CD14-positive monocyte (primary cell): ENCODE results near the gene FOXO3. TPM values are rescaled to one million over a fixed set of nuclear protein-coding genes. Genes with fewer than 3 reads are reported as not detected.

Experiments used
- DNase-seq, 3 donors: peaks; one replicate each; pipeline ENCODE4 v3.0.0-alpha.2; 2011 to 2022
- H2AFZ ChIP-seq: 2 replicates; pipeline ENCODE4 v1.6.0; 2012; ENCODE audit warnings: mild to moderate bottlenecking, low read depth, low read length, inconsistent platforms; ENCODE audit not compliant: insufficient read depth, poor library complexity, severe bottlenecking
- H3K27ac ChIP-seq, 2 donors: 1 replicate in 1 of 2; 2 replicates in 1 of 2; pipeline ENCODE4 v1.5.1; 2012 to 2013; ENCODE audit warnings: low read length in 2 of 2, control low read depth in 1 of 2, inconsistent platforms in 1 of 2, low read depth in 1 of 2, mild to moderate bottlenecking in 1 of 2
- H3K27me3 ChIP-seq, 2 donors: one replicate each; pipeline versions ENCODE4 v1.6.0 to v1.6.1; 2011 to 2013; ENCODE audit warnings: low read length in 2 of 2; ENCODE audit not compliant: control insufficient read depth in 2 of 2, insufficient read depth in 2 of 2
- H3K36me3 ChIP-seq, 2 donors: replicated peaks in 1 of 2; 1 replicate in 1 of 2; 2 replicates in 1 of 2; pipeline versions ENCODE4 v1.5.1 to v1.6.1; 2012 to 2013; ENCODE audit warnings: low read length in 2 of 2, control low read depth in 1 of 2, inconsistent platforms in 1 of 2, mild to moderate bottlenecking in 1 of 2; ENCODE audit not compliant: insufficient read depth in 2 of 2, control insufficient read depth in 1 of 2
- H3K4me1 ChIP-seq, 2 donors: 1 replicate in 1 of 2; 2 replicates in 1 of 2; pipeline versions ENCODE4 v1.5.1 to v1.6.1; 2012 to 2013; ENCODE audit warnings: low read length in 2 of 2, control low read depth in 1 of 2, inconsistent platforms in 1 of 2, mild to moderate bottlenecking in 1 of 2, moderate library complexity in 1 of 2; ENCODE audit not compliant: insufficient read depth in 2 of 2, control insufficient read depth in 1 of 2
- H3K4me2 ChIP-seq: replicated peaks from 2 replicates; pipeline ENCODE3; 2012; ENCODE audit warnings: low read length, moderate library complexity, mild to moderate bottlenecking; ENCODE audit not compliant: poor library complexity, severe bottlenecking; ENCODE audit errors: extremely low read depth
- H3K4me3 ChIP-seq, 3 experiments: fragments of 200-600 bp in 1 of 3; sonication (generic) in 1 of 3; replicated peaks in 1 of 3; 1 replicate in 2 of 3; 2 replicates in 1 of 3; pipeline ENCODE4 v1.5.1; 2011 to 2013; ENCODE audit warnings: low read length in 3 of 3, mild to moderate bottlenecking in 3 of 3, control low read depth in 2 of 3, low read depth in 2 of 3, inconsistent platforms in 1 of 3, moderate library complexity in 1 of 3
- H3K79me2 ChIP-seq: 2 replicates; pipeline ENCODE4 v1.6.0; 2012; ENCODE audit warnings: mild to moderate bottlenecking, control low read depth, inconsistent platforms, low read length, moderate library complexity; ENCODE audit not compliant: insufficient read depth
- H3K9ac ChIP-seq: 2 replicates; pipeline ENCODE4 v1.6.0; 2017; ENCODE audit warnings: low read length, mild to moderate bottlenecking; ENCODE audit not compliant: insufficient read depth, poor library complexity, severe bottlenecking
- H3K9me3 ChIP-seq, 2 donors: replicated peaks in 1 of 2; 1 replicate in 1 of 2; 2 replicates in 1 of 2; pipeline versions ENCODE4 v1.5.1 to v1.6.1; 2012 to 2013; ENCODE audit warnings: low read length in 2 of 2, control low read depth in 1 of 2; ENCODE audit not compliant: control insufficient read depth in 1 of 2, insufficient read depth in 1 of 2
- H4K20me1 ChIP-seq: 2 replicates; pipeline ENCODE4 v1.6.0; 2012; ENCODE audit warnings: mild to moderate bottlenecking, low read length, control low read depth, moderate library complexity; ENCODE audit not compliant: insufficient read depth
- H3K27ac Mint-ChIP-seq, 7 donors: one replicate each; pipeline ENCODE4 v1.8.0; 2020; ENCODE audit warnings: mild to moderate bottlenecking in 7 of 7, mixed read lengths in 7 of 7, moderate library complexity in 6 of 7, inconsistent platforms in 2 of 7
- H3K27me3 Mint-ChIP-seq, 3 donors: one replicate each; pipeline ENCODE4 v1.8.0; 2021 to 2022; ENCODE audit warnings: low read depth in 3 of 3, mild to moderate bottlenecking in 3 of 3, mixed read lengths in 3 of 3, moderate library complexity in 3 of 3, inconsistent platforms in 1 of 3
- H3K36me3 Mint-ChIP-seq, 2 donors: one replicate each; pipeline ENCODE4 v1.8.0; 2020; ENCODE audit warnings: mixed read lengths in 2 of 2, inconsistent platforms in 1 of 2, mild to moderate bottlenecking in 1 of 2
- H3K4me1 Mint-ChIP-seq: one replicate; pipeline ENCODE4 v1.8.0; 2020; ENCODE audit warnings: mild to moderate bottlenecking, mixed read lengths
- H3K4me3 Mint-ChIP-seq, 2 donors: one replicate each; pipeline ENCODE4 v1.8.0; 2020; ENCODE audit warnings: mild to moderate bottlenecking in 2 of 2, mixed read lengths in 2 of 2, moderate library complexity in 1 of 2
- H3K9me3 Mint-ChIP-seq, 7 donors: one replicate each; pipeline ENCODE4 v1.8.0; 2020 to 2022; ENCODE audit warnings: mixed read lengths in 7 of 7, mild to moderate bottlenecking in 6 of 7, moderate library complexity in 6 of 7, inconsistent platforms in 2 of 7
- CTCF ChIP-seq: fragments of 200-600 bp; IDR thresholded peaks from one replicate; pipeline ENCODE4 v1.8.0; 2022; ENCODE audit warnings: antibody characterized with exemption, mild to moderate bottlenecking
- WGBS: methylation state at CpG from one replicate; pipeline ENCODE4 v1.1.5; 2013; ENCODE audit warnings: missing lambda C conversion rate; ENCODE audit not compliant: insufficient coverage; 5-methylcytosine and 5-hydroxymethylcytosine counted together
- intact Hi-C, 2 donors: fragments of 100-400 bp; cut with micrococcal nuclease; formaldehyde crosslinking; loops; one replicate each; pipeline versions ENCODE4 v1.15.0 to v1.15.1; 2023
- polyA plus RNA-seq, 3 donors: library from polyadenylated mRNA; depleted of rRNA in 1 of 3; unstranded in 2 of 3; stranded (reverse) in 1 of 3; fragments of 300-500 nt in 2 of 3; fragments of >200 nt in 1 of 3; fragmentation: Illumina TruSeq in 2 of 3; gene quantifications; 1 replicate in 2 of 3; 2 replicates in 1 of 3; pipeline ENCODE4 v1.2.3, GENCODE V29; 2012 to 2021

The FOXO3 gene
- polyA plus RNA-seq, 3 donors, result 15.4 to 23.2 (median 17.5) TPM

DNA sequence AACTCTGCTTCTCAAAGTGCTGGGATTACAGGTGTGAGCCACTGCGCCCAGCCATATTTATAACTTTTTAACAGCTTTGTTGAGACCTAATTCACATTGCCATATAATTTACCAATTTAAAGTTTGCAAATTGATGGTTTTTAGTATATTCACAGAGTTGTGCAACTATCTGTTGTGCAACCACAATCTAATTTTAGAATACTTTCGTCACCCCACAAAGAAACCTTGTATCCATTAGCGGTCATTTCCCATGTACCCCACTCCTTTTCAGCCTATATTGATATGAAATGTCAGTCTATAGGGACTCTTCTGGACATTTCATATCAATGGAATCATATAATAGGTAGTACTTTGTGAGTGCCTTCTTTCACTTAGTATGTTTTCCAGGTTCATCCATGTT lies 55.8 kb downstream of the FOXO3 start:
- intact Hi-C loops, result no loop called here
- H3K9me3 Mint-ChIP-seq, result peaks cover 3 to 11% (median 7%) of the 10 kb centered on the region in 7 donors
- H3K36me3 ChIP-seq, result peaks cover 0 to 6% of the 10 kb centered on the region in 2 donors
- H3K27me3 Mint-ChIP-seq, result peaks cover 0 to 2% (median 0%) of the 10 kb centered on the region in 3 donors
- peak overlapping the region; percentile 23 to 87 (median 74) for H3K27ac Mint-ChIP-seq
- no peak overlapping the region for H3K9ac ChIP-seq
- DNase-seq, result peak; percentile 59 to 74 (median 72)
- H3K4me2 ChIP-seq, result peak overlapping the region; percentile 58
- TF ChIP-seq CTCF, result no peak
- peaks cover 94% of the 10 kb centered on the region for H4K20me1 ChIP-seq
- H3K4me3 ChIP-seq, result peak overlapping the region in 2 of 3 experiments; percentile 0 to 54
- no peak overlapping the region for H3K4me3 Mint-ChIP-seq
- H3K4me1 Mint-ChIP-seq, result peaks cover 64% of the 10 kb centered on the region
- peaks cover 0 to 5% of the 10 kb centered on the region in 2 donors for H3K9me3 ChIP-seq
- peaks cover 20 to 25% of the 10 kb centered on the region in 2 donors for H3K36me3 Mint-ChIP-seq
- no peak overlapping the region for H2AFZ ChIP-seq
- H3K27me3 ChIP-seq, result no peaks in the 10 kb centered on the region
- peaks cover 100% of the 10 kb centered on the region for H3K79me2 ChIP-seq
- peaks cover 42 to 52% of the 10 kb centered on the region in 2 donors for H3K4me1 ChIP-seq
- H3K27ac ChIP-seq, result peak overlapping the region; percentile 40 to 60
- no CpG with 5 or more reads among the region's 3 CpGs for WGBS

DNA sequence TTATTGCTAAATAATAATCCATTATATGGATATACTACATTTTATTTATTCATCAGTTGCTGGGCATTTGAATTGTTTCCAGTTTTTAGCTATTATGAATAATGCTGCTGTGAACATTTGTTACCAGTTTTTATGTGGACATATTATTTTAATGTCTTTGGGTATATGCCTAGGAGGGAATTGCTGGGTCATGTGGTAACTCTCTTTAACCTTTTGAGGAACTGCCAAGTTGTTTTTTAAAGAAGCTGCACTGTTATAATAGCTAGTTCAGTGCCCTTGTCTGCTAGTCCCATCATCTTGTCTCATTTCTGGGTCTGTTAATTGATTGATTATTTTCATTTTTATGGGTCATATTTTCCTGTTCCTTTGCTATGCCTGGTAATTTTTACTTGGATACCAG lies 56.3 kb downstream of the FOXO3 start:
- H3K4me3 Mint-ChIP-seq, result no peak overlapping the region
- peaks cover 23 to 27% of the 10 kb centered on the region in 2 donors for H3K36me3 Mint-ChIP-seq
- peak overlapping the region; percentile 58 to 87 (median 74) for H3K27ac Mint-ChIP-seq
- Histone ChIP-seq H3K79me2 (peaks cover 100% of the 10 kb centered on the region), H3K9ac (no peak overlapping the region), H3K4me1 (peaks cover 46 to 56% of the 10 kb centered on the region in 2 donors), H3K9me3 (peaks cover 0 to 5% of the 10 kb centered on the region in 2 donors), H4K20me1 (peaks cover 94% of the 10 kb centered on the region), H3K4me2 (peak overlapping the region; percentile 58), H3K27me3 (no peaks in the 10 kb centered on the region), H3K4me3 (peak overlapping the region in 2 of 3 experiments; percentile 0 to 54), H2AFZ (no peak overlapping the region), H3K27ac (peak overlapping the region in 1 of 2 donors; percentile 60), H3K36me3 (peaks cover 0 to 6% of the 10 kb centered on the region in 2 donors)
- DNase-seq, result peak; percentile 49 to 69 (median 66)
- peaks cover 68% of the 10 kb centered on the region for H3K4me1 Mint-ChIP-seq
- H3K27me3 Mint-ChIP-seq, result peaks cover 0 to 2% (median 0%) of the 10 kb centered on the region in 3 donors
- intact Hi-C loops, result no loop called here
- peaks cover 3 to 11% (median 7%) of the 10 kb centered on the region in 7 donors for H3K9me3 Mint-ChIP-seq
- no peak for TF ChIP-seq CTCF
